Heart left ventricle (tissue), 16 donors: ENCODE results near the gene PDCD4. TPM values are rescaled to one million over a fixed set of nuclear protein-coding genes. Genes with fewer than 3 reads are reported as not detected.
A peak's percentile ranks its signal among the peaks of the same experiment; 100 is the strongest.

Experiments used
- ATAC-seq, 4 donors: fragments of 200-7000 bp; cut with Tn5 transposase; one replicate each; pipeline ENCODE4 v1.9.1; 2020 to 2022; ENCODE audit warnings: moderate library complexity in 4 of 4, mild to moderate bottlenecking in 3 of 4, moderate number of reproducible peaks in 1 of 4
- DNase-seq, 5 donors: peaks; one replicate each; pipeline ENCODE4 v3.0.0-alpha.2; 2020
- H3K27ac ChIP-seq, 12 donors: fragments of 200-600 bp; sonication (generic) in 4 of 12; one replicate each; pipeline versions ENCODE4 v1.5.0 to v1.8.0; 2016 to 2022; ENCODE audit warnings: mild to moderate bottlenecking in 2 of 12
- H3K27me3 ChIP-seq, 9 donors: fragments of 200-600 bp; sonication (generic) in 2 of 9; one replicate each; pipeline versions ENCODE4 v1.5.1 to v1.8.0; 2016 to 2022; ENCODE audit warnings: mild to moderate bottlenecking in 3 of 9
- H3K36me3 ChIP-seq, 9 donors: fragments of 200-600 bp; sonication (generic) in 2 of 9; one replicate each; pipeline versions ENCODE4 v1.5.0 to v1.8.0; 2018 to 2022; ENCODE audit warnings: mild to moderate bottlenecking in 2 of 9
- H3K4me1 ChIP-seq, 12 donors: fragments of 200-600 bp; sonication (generic) in 4 of 12; one replicate each; pipeline versions ENCODE4 v1.5.0 to v1.8.0; 2016 to 2022; ENCODE audit warnings: mild to moderate bottlenecking in 3 of 12
- H3K4me3 ChIP-seq, 12 donors: fragments of 200-600 bp; sonication (generic) in 4 of 12; one replicate each; pipeline versions ENCODE4 v1.5.0 to v1.8.0; 2017 to 2022; ENCODE audit warnings: mild to moderate bottlenecking in 9 of 12, moderate library complexity in 4 of 12
- H3K9me3 ChIP-seq, 12 donors: fragments of 200-600 bp; sonication (generic) in 4 of 12; one replicate each; pipeline versions ENCODE4 v1.5.0 to v1.8.0; 2016 to 2022; ENCODE audit warnings: mild to moderate bottlenecking in 1 of 12
- CTCF ChIP-seq, 12 donors: fragments of 200-600 bp; sonication (generic) in 4 of 12; IDR thresholded peaks; one replicate each; pipeline versions ENCODE4 v1.5.0 to v1.8.0; 2018 to 2022; ENCODE audit warnings: antibody characterized with exemption in 12 of 12, mild to moderate bottlenecking in 5 of 12
- POLR2A ChIP-seq, 2 donors: fragments of 450-650 bp; IDR thresholded peaks; one replicate each; pipeline ENCODE4 v1.6.1; 2017; ENCODE audit warnings: antibody characterized with exemption in 2 of 2, mild to moderate bottlenecking in 2 of 2, moderate library complexity in 2 of 2
- WGBS, 4 donors: extraction: QIAGEN DNeasy Blood & Tissue Kit in 2 of 4; methylation state at CpG; one replicate each; pipeline versions ENCODE4 v1.1.5 to v1.1.7; 2013 to 2018; 5-methylcytosine and 5-hydroxymethylcytosine counted together
- intact Hi-C, 10 donors: fragments of 100-400 bp; cut with DNase I; formaldehyde crosslinking; loops; one replicate each; pipeline versions ENCODE4 v1.11.1 to v1.14.2; 2022
- polyA plus RNA-seq, 2 donors: library from polyadenylated mRNA; stranded (reverse); fragments of 200-250 nt; gene quantifications; one replicate each; pipeline ENCODE4 v1.2.3, GENCODE V29; 2013
- total RNA-seq, 9 donors: library from RNA; depleted of rRNA in 2 of 9; stranded (reverse); fragments of >200 nt in 2 of 9; fragmentation: NEBNext Ultra II Directional in 3 of 9; extraction: Animal tissue kit (Norgen Biotek cat#: 25700) in 3 of 9; gene quantifications; one replicate each; pipeline versions ENCODE4 v1.1.0 to v1.2.4, GENCODE V29; 2016 to 2023
- donor health status: ischemic (EF 13 %, LVEDD 7.1; RV severe dilation, severe dysfunction).
- donor health status: healthy with polysubstance abuse.
- donor health status: DM: no; HTN: yes; CAD: no.
- donor health status: DM: no; HTN: no; CAD: no.
- donor health status: ischemic (EF 25% LVEDD 6.9; RV normal size, moderate dysfunction).
- donor health status: ischemic (EF 25% LVEDD 5.7; RV mildly dilated, moderate dysfunction).
- donor health status: healthy.
- donor health status: DM: yes; HTN: yes; CAD: no.
- donor health status: ischemic (EF 35%, LVEDD 5.7; RV mildly dilated, moderate dysfunction).
- donor health status: nonischemic (EF 11% LVEDD 7.7; RV severe dilation, severe dysfunction).
- donor health status: DM: yes; HTN: yes; CAD: no.
- donor health status: PGD.
- donor health status: ischemic (EF 29% LVEDD 5.4; RV normal size, mild dysfunction).
- donor health status: nonischemic (EF 23%, LVEDD 6.1; RV moderate dilation, normal function).

The PDCD4 gene
- total and polyA plus RNA-seq, 11 donors: 18.2 to 73.2 (median 42.6) TPM

GRCh38 chr10:110916554-110917346 is 45.0 kb downstream of the PDCD4 start:
- Histone ChIP-seq H3K4me1 (peaks cover 2 to 29% (median 20%) of the 10 kb centered on the region in 12 donors), H3K4me3 (no peak overlapping the region), H3K27me3 (no peaks in the 10 kb centered on the region), H3K27ac (no peak overlapping the region), H3K9me3 (no peaks in the 10 kb centered on the region), H3K36me3 (peaks cover 0 to 7% (median 0%) of the 10 kb centered on the region in 9 donors)
- DNase-seq (no peak), ATAC-seq (no peak)
- intact Hi-C loops: no loop called here
- WGBS, 4 donors: 91 to 96% (median 94%) methylated on average over 3 of the region's 3 CpGs
- no peak for TF ChIP-seq CTCF (IDR thresholded peaks at IDR 0.05)
- no peak for TF ChIP-seq POLR2A (IDR thresholded peaks at IDR 0.05)

GRCh38 chr10:110918269-110918642 is 46.5 kb downstream of the PDCD4 start:
- no peaks in the 10 kb centered on the region for H3K27me3 ChIP-seq
- DNase-seq: peak; percentile 96 to 98 (median 97)
- no peak for ATAC-seq
- 0% methylated on average over 7 to 15 of the region's 15 CpGs for WGBS, 4 donors
- H3K9me3 ChIP-seq: no peaks in the 10 kb centered on the region
- intact Hi-C loops: loop anchor here in 2 of 10 donors (1.0 to 2.0 kb wide), 2 partner anchors 45 to 47 kb away; partner anchors contain the start of gene PDCD4 (in 1 of the 2)
- TF ChIP-seq POLR2A (IDR thresholded peaks at IDR 0.05) (no peak), CTCF (IDR thresholded peaks at IDR 0.05) (peak in 3 of 12 donors; percentile 14 to 20 (median 15))
- peak overlapping the region; percentile 52 to 90 (median 74) for H3K4me3 ChIP-seq
- H3K27ac ChIP-seq: peak overlapping the region; percentile 94 to 100 (median 99)
- peaks cover 0 to 7% (median 0%) of the 10 kb centered on the region in 9 donors for H3K36me3 ChIP-seq
- H3K4me1 ChIP-seq: peaks cover 2 to 42% (median 33%) of the 10 kb centered on the region in 12 donors

- 0 to 1% (median 0%) methylated on average over 21 to 40 of the region's 40 CpGs for WGBS, 4 donors
- ATAC-seq (peak; percentile 96 to 97 (median 97)), DNase-seq (no peak)
- H3K36me3 ChIP-seq: peaks cover 0 to 7% (median 0%) of the 10 kb centered on the region in 9 donors
- TF ChIP-seq CTCF (IDR thresholded peaks at IDR 0.05) (peak in 4 of 12 donors; percentile 8 to 36 (median 16)), POLR2A (IDR thresholded peaks at IDR 0.05) (peak in 1 of 2 donors; percentile 66)
- intact Hi-C loops: loop anchor here in 2 of 10 donors (1.0 to 2.0 kb wide), 2 partner anchors 46 to 47 kb away; partner anchors contain the start of gene PDCD4 (in 1 of the 2)
- H3K27me3 ChIP-seq: no peaks in the 10 kb centered on the region
- no peaks in the 10 kb centered on the region for H3K9me3 ChIP-seq
- peak within 1 kb of the TSS; percentile 62 to 90 (median 76) for H3K4me3 ChIP-seq
- H3K27ac ChIP-seq: peak within 1 kb of the TSS; percentile 94 to 100 (median 99)
- peaks cover 2 to 47% (median 39%) of the 10 kb centered on the region in 12 donors for H3K4me1 ChIP-seq
Observed at GRCh38 chr10:110918643-110919348, 47.1 kb downstream of the PDCD4 start, which contains the start of gene BBIP1. BBIP1 (minus strand) TSS chr10:110919180; CDS start chr10:110918157, 1,023 bp downstream.
